GM21723 (cell line): Measurements from ENCODE around the gene GON4L.
"Not testable (repeated sequence)": the region's sequence is repeated elsewhere in the genome, so short reads cannot be mapped to it uniquely, and the experiment has no call there.

ENCODE experiments used
- ATAC-seq: cut with Tn5 transposase; IDR thresholded peaks from one replicate; pipeline ENCODE4 v1.9.1; 2021; ENCODE audit warnings: mild to moderate bottlenecking, moderate library complexity; ENCODE audit not compliant: unreplicated experiment

Gene GON4L

DNA sequence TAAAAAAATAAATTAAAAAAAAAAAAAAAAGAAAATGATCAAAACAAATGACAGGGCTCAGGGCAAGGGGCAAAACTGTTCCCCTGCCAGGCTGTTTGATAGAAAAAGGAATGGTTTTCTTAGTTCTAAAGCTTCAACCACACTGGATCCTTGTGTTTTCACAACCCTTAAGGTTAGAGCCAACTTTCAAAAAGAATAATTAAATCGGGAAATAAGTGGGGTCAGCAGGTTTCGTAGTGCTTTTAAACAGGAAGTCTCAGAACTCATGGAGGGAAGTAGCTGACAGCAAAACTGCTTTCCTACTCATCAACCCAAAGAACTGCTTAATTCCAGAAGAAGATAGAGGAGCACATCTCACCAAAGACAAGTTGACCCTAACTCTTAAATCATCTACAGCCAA, 155.3 kb downstream of the GON4L start:
- ATAC-seq, result not testable (repeated sequence)
